ENCODE results near the gene NCS1.

NCS1 gene

GRCh38 chr9:130283539-130284248 is 111.5 kb downstream of the NCS1 start:
- no peaks in the 10 kb centered on the region for H3K36me3 ChIP-seq (ENCODE audit: insufficient read depth, low read length)
- no peak overlapping the region for H3K4me3 ChIP-seq (ENCODE audit: low read length, poor library complexity, severe bottlenecking)
- no peak overlapping the region for H3K4me2 ChIP-seq (ENCODE audit: low read depth, low read length, poor library complexity, severe bottlenecking)
- no peaks in the 10 kb centered on the region for H3K79me2 ChIP-seq (ENCODE audit: insufficient read depth, low read length)
- H3K9me3 ChIP-seq (ENCODE audit: insufficient read depth, low read depth, low read length), result no peaks in the 10 kb centered on the region
- no peaks in the 10 kb centered on the region for H3K4me1 ChIP-seq (ENCODE audit: insufficient read depth, low read length, poor library complexity, severe bottlenecking)
- TF ChIP-seq EZH2phosphoT487 (IDR thresholded peaks at IDR 0.05; ENCODE audit: borderline replicate concordance) (no peak), CTCF (conservative IDR thresholded peaks at IDR 0.05; ENCODE audit: low read length) (no peak)
- H3K9me2 ChIP-seq (replicated peaks; ENCODE audit: low read depth, low read length), result no peaks in the 10 kb centered on the region
- H3K27me3 ChIP-seq (ENCODE audit: insufficient read depth, low read length, poor library complexity, severe bottlenecking), result no peaks in the 10 kb centered on the region
- no peaks in the 10 kb centered on the region for H4K20me1 ChIP-seq (ENCODE audit: insufficient read depth, low read length, poor library complexity, severe bottlenecking)
- no peaks in the 10 kb centered on the region for H3F3A ChIP-seq (ENCODE audit: low read depth)
- H2AFZ ChIP-seq (ENCODE audit: low read length), result no peak overlapping the region
- H3K9ac ChIP-seq (ENCODE audit: low read depth, low read length, poor library complexity, severe bottlenecking), result no peak overlapping the region

- no peaks in the 10 kb centered on the region for H3K27me3 ChIP-seq (ENCODE audit: insufficient read depth, low read length, poor library complexity, severe bottlenecking)
Measured at GRCh38 chr9:130284249-130284625, 112.0 kb downstream of the NCS1 start.

GRCh38 chr9:130284690-130285089 is 112.5 kb downstream of the NCS1 start:
- Histone ChIP-seq H4K20me1 (ENCODE audit: insufficient read depth, low read length, poor library complexity, severe bottlenecking) (no peaks in the 10 kb centered on the region), H3F3A (ENCODE audit: low read depth) (no peaks in the 10 kb centered on the region), H2AFZ (ENCODE audit: low read length) (no peak overlapping the region), H3K4me1 (ENCODE audit: insufficient read depth, low read length, poor library complexity, severe bottlenecking) (no peaks in the 10 kb centered on the region), H3K9me2 (replicated peaks; ENCODE audit: low read depth, low read length) (no peaks in the 10 kb centered on the region), H3K27me3 (ENCODE audit: insufficient read depth, low read length, poor library complexity, severe bottlenecking) (no peaks in the 10 kb centered on the region), H3K9me3 (ENCODE audit: insufficient read depth, low read depth, low read length) (no peaks in the 10 kb centered on the region), H3K9ac (ENCODE audit: low read depth, low read length, poor library complexity, severe bottlenecking) (no peak overlapping the region), H3K79me2 (ENCODE audit: insufficient read depth, low read length) (no peaks in the 10 kb centered on the region), H3K36me3 (ENCODE audit: insufficient read depth, low read length) (no peaks in the 10 kb centered on the region), H3K4me3 (ENCODE audit: low read length, poor library complexity, severe bottlenecking) (no peak overlapping the region), H3K4me2 (ENCODE audit: low read depth, low read length, poor library complexity, severe bottlenecking) (no peak overlapping the region)
- TF ChIP-seq EZH2phosphoT487 (IDR thresholded peaks at IDR 0.05; ENCODE audit: borderline replicate concordance), result no peak
- TF ChIP-seq CTCF (conservative IDR thresholded peaks at IDR 0.05; ENCODE audit: low read length), result no peak

More at GRCh38 chr9:130284249-130284625, 112.0 kb downstream of the NCS1 start:
- Histone ChIP-seq H3K4me2 (ENCODE audit: low read depth, low read length, poor library complexity, severe bottlenecking) (no peak overlapping the region), H3K79me2 (ENCODE audit: insufficient read depth, low read length) (no peaks in the 10 kb centered on the region), H4K20me1 (ENCODE audit: insufficient read depth, low read length, poor library complexity, severe bottlenecking) (no peaks in the 10 kb centered on the region), H3K9ac (ENCODE audit: low read depth, low read length, poor library complexity, severe bottlenecking) (no peak overlapping the region), H2AFZ (ENCODE audit: low read length) (no peak overlapping the region), H3K4me1 (ENCODE audit: insufficient read depth, low read length, poor library complexity, severe bottlenecking) (no peaks in the 10 kb centered on the region), H3K4me3 (ENCODE audit: low read length, poor library complexity, severe bottlenecking) (no peak overlapping the region), H3K9me3 (ENCODE audit: insufficient read depth, low read depth, low read length) (no peaks in the 10 kb centered on the region), H3K36me3 (ENCODE audit: insufficient read depth, low read length) (no peaks in the 10 kb centered on the region), H3F3A (ENCODE audit: low read depth) (no peaks in the 10 kb centered on the region), H3K9me2 (replicated peaks; ENCODE audit: low read depth, low read length) (no peaks in the 10 kb centered on the region)
- TF ChIP-seq CTCF (conservative IDR thresholded peaks at IDR 0.05; ENCODE audit: low read length) (no peak), EZH2phosphoT487 (IDR thresholded peaks at IDR 0.05; ENCODE audit: borderline replicate concordance) (no peak)

Data from Loucy (cell line).